Smooth muscle cell (in vitro differentiated cells): ENCODE results near the gene UBE2L3. TPM values are rescaled to one million over a fixed set of nuclear protein-coding genes. Genes with fewer than 3 reads are reported as not detected.

Experiments used
- DNase-seq: peaks from one replicate; lab custom pipeline; 2025; ENCODE audit not compliant: unreplicated experiment; lab: John Stamatoyannopoulos, UW
- H2AFZ ChIP-seq: fragments of 200-600 bp; sonication (generic); 2 replicates; pipeline ENCODE4 v1.6.0; 2016; ENCODE audit warnings: antibody characterized with exemption, low read depth, mild to moderate bottlenecking
- H3F3A ChIP-seq: fragments of 200-600 bp; sonication (generic); 2 replicates; pipeline ENCODE4 v1.6.0; 2017; ENCODE audit warnings: antibody characterized with exemption, low read depth
- H3K27ac ChIP-seq: fragments of 200-600 bp; sonication (generic); 2 replicates; pipeline ENCODE4 v1.5.1; 2016; ENCODE audit warnings: low read depth, mild to moderate bottlenecking
- H3K27me3 ChIP-seq: fragments of 200-600 bp; sonication (generic); 2 replicates; pipeline ENCODE4 v1.6.1; 2016; ENCODE audit warnings: low read depth, mild to moderate bottlenecking
- H3K36me3 ChIP-seq: fragments of 200-600 bp; sonication (generic); 2 replicates; pipeline ENCODE4 v1.5.1; 2016; ENCODE audit warnings: low read depth
- H3K4me1 ChIP-seq: fragments of 200-600 bp; sonication (generic); 2 replicates; pipeline ENCODE4 v1.5.1; 2016; ENCODE audit warnings: low read depth
- H3K4me2 ChIP-seq: fragments of 200-600 bp; sonication (generic); 2 replicates; pipeline ENCODE4 v1.6.0; 2016; ENCODE audit warnings: mild to moderate bottlenecking
- H3K4me3 ChIP-seq: fragments of 200-600 bp; sonication (generic); 2 replicates; pipeline ENCODE4 v1.5.1; 2016; ENCODE audit warnings: mild to moderate bottlenecking
- H3K79me2 ChIP-seq: fragments of 200-600 bp; sonication (generic); 2 replicates; pipeline ENCODE4 v1.6.0; 2016; ENCODE audit warnings: low read depth, mild to moderate bottlenecking
- H3K9ac ChIP-seq: fragments of 200-600 bp; sonication (generic); 2 replicates; pipeline ENCODE4 v1.6.0; 2016; ENCODE audit warnings: low read depth
- H3K9me3 ChIP-seq: fragments of 200-600 bp; sonication (generic); replicated peaks from 2 replicates; pipeline ENCODE4 v1.5.1; 2016; ENCODE audit warnings: low read depth
- H4K20me1 ChIP-seq: fragments of 200-600 bp; sonication (generic); 2 replicates; pipeline ENCODE4 v1.6.0; 2016; ENCODE audit warnings: low read depth
- WGBS: methylation state at CpG from one replicate; pipeline ENCODE4 v1.1.7; 2016; ENCODE audit warnings: low lambda C conversion rate; 5-methylcytosine and 5-hydroxymethylcytosine counted together
- polyA plus RNA-seq: library from polyadenylated mRNA; unstranded; fragments of >200 nt; fragmentation: Nextera tagmentation; extraction: Ambion mirVana; gene quantifications from 2 replicates; pipeline ENCODE4 v1.2.1, GENCODE V29; 2016
- total RNA-seq: library from RNA; depleted of rRNA; stranded (reverse); fragments of >200 nt; gene quantifications from 2 replicates; pipeline ENCODE4 v1.2.3, GENCODE V29; 2014
- TF ChIP-seq, protein P1 (sequence below): fragments of 200-600 bp; sonication (generic); IDR thresholded peaks from 2 replicates; pipeline ENCODE4 v1.5.1; 2017; ENCODE audit warnings: borderline replicate concordance, mild to moderate bottlenecking, antibody characterized with exemption; ENCODE audit not compliant: insufficient read depth, poor library complexity, severe bottlenecking

The UBE2L3 gene
- total and polyA plus RNA-seq, 2 experiments from 2014 or later, result 65.4 to 89.3 TPM

- H3K4me3 ChIP-seq, result peak overlapping the region; percentile 96
- TF ChIP-seq, protein P1, sequence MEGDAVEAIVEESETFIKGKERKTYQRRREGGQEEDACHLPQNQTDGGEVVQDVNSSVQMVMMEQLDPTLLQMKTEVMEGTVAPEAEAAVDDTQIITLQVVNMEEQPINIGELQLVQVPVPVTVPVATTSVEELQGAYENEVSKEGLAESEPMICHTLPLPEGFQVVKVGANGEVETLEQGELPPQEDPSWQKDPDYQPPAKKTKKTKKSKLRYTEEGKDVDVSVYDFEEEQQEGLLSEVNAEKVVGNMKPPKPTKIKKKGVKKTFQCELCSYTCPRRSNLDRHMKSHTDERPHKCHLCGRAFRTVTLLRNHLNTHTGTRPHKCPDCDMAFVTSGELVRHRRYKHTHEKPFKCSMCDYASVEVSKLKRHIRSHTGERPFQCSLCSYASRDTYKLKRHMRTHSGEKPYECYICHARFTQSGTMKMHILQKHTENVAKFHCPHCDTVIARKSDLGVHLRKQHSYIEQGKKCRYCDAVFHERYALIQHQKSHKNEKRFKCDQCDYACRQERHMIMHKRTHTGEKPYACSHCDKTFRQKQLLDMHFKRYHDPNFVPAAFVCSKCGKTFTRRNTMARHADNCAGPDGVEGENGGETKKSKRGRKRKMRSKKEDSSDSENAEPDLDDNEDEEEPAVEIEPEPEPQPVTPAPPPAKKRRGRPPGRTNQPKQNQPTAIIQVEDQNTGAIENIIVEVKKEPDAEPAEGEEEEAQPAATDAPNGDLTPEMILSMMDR, result no peak
- H3K4me1 ChIP-seq, result peaks cover 24% of the 10 kb centered on the region
- H3F3A ChIP-seq, result no peaks in the 10 kb centered on the region
- H3K79me2 ChIP-seq, result peaks cover 72% of the 10 kb centered on the region
- peak overlapping the region; percentile 97 for H3K4me2 ChIP-seq
- peak overlapping the region; percentile 93 for H3K27ac ChIP-seq
- no peaks in the 10 kb centered on the region for H3K36me3 ChIP-seq
- H3K27me3 ChIP-seq, result no peaks in the 10 kb centered on the region
- no peaks in the 10 kb centered on the region for H3K9me3 ChIP-seq
- H2AFZ ChIP-seq, result no peak overlapping the region
- DNase-seq, result no peak
- peak overlapping the region; percentile 27 for H3K9ac ChIP-seq
- 74% methylated on average over 8 of the region's 8 CpGs for WGBS
- peaks cover 66% of the 10 kb centered on the region for H4K20me1 ChIP-seq
Measured at GRCh38 chr22:21569459-21570170, 2.1 kb downstream of the UBE2L3 start.

DNA sequence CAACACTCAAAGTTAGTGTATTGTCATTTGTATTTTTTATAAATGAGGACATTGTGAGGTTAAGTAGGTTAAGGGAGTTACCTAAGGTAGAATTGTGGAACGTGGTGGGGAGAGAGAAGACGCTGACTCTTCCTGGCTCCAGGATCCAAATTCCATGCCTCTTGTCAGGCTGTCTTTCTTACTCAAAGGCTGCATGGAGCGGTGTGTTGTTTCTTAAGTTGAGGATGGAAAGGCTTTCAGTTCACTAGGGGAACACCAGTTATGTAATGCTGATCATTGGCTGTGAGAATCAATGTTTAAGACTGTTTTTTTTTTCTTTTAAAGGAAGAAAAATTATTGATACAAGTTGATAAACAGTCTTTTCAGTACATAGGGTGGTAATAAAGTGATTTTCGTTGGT lies 2.9 kb downstream of the UBE2L3 start:
- no peak for DNase-seq
- peaks cover 24% of the 10 kb centered on the region for H3K4me1 ChIP-seq
- H3K9ac ChIP-seq, result peak overlapping the region; percentile 27
- 70% methylated on average over 4 of the region's 4 CpGs for WGBS
- H3K4me2 ChIP-seq, result peak overlapping the region; percentile 97
- H4K20me1 ChIP-seq, result peaks cover 74% of the 10 kb centered on the region
- peak overlapping the region; percentile 96 for H3K4me3 ChIP-seq
- no peak overlapping the region for H2AFZ ChIP-seq
- TF ChIP-seq, protein P1, result no peak
- H3K27me3 ChIP-seq, result no peaks in the 10 kb centered on the region
- H3K36me3 ChIP-seq, result no peaks in the 10 kb centered on the region
- no peaks in the 10 kb centered on the region for H3K9me3 ChIP-seq
- no peaks in the 10 kb centered on the region for H3F3A ChIP-seq
- peaks cover 80% of the 10 kb centered on the region for H3K79me2 ChIP-seq
- H3K27ac ChIP-seq, result peak overlapping the region; percentile 1

DNA sequence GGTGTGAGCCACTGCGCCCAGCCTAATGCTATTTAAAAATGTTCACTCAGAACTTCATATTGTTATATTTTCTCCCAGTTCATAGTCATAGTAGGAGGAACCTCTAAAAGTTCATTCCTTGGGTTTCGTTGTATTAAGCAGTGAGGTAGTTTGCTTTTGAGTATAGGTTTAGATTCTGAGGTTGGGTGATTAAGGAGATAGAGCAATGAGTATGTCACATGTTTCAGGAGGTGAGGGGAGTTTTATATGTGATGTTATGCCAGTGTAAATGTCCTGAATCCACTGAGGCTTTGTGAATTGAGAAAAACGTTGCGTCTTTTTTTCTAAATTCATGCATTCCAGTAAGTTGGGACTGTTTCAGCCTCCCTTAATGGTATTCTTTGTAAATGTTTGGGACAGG lies 4.2 kb downstream of the UBE2L3 start:
- Histone ChIP-seq H3F3A (no peaks in the 10 kb centered on the region), H3K4me3 (no peak overlapping the region), H3K27me3 (no peaks in the 10 kb centered on the region), H3K4me2 (no peak overlapping the region), H3K9me3 (no peaks in the 10 kb centered on the region), H3K79me2 (peaks cover 93% of the 10 kb centered on the region), H3K9ac (no peak overlapping the region), H3K36me3 (no peaks in the 10 kb centered on the region), H3K4me1 (peaks cover 24% of the 10 kb centered on the region), H2AFZ (no peak overlapping the region), H3K27ac (no peak overlapping the region), H4K20me1 (peaks cover 87% of the 10 kb centered on the region)
- 99% methylated on average over 4 of the region's 4 CpGs for WGBS
- DNase-seq, result no peak
- TF ChIP-seq, protein P1, result no peak

GRCh38 chr22:21573293-21573734 lies 5.8 kb downstream of the UBE2L3 start:
- Histone ChIP-seq H2AFZ (no peak overlapping the region), H3K9me3 (no peaks in the 10 kb centered on the region), H3K4me2 (no peak overlapping the region), H4K20me1 (peaks cover 100% of the 10 kb centered on the region), H3K9ac (no peak overlapping the region), H3K36me3 (no peaks in the 10 kb centered on the region), H3K4me3 (no peak overlapping the region), H3K4me1 (peaks cover 24% of the 10 kb centered on the region), H3K27ac (peak overlapping the region; percentile 11), H3K27me3 (no peaks in the 10 kb centered on the region), H3F3A (no peaks in the 10 kb centered on the region), H3K79me2 (peaks cover 100% of the 10 kb centered on the region)
- DNase-seq, result no peak
- WGBS, result 93% methylated on average over 6 of the region's 6 CpGs
- TF ChIP-seq, protein P1, result no peak
